ENCODE data around the gene ALK.

- TF ChIP-seq CTCF (conservative IDR thresholded peaks at IDR 0.05; ENCODE audit: low read depth, low read length) (no peak), EZH2 (IDR thresholded peaks at IDR 0.05; ENCODE audit: borderline replicate concordance, low read depth, low read length, poor library complexity, severe bottlenecking) (no peak)
These were observed 558.3 kb downstream of the ALK start for GRCh38 chr2:29363111-29363510.

Data from A673 (cell line).